Peyer's patch (tissue), 4 donors: ENCODE data around the gene CCDC157.

ENCODE experiments used
- POLR2A ChIP-seq, 2 donors: fragments of 450-650 bp; IDR thresholded peaks; one replicate each; pipeline ENCODE4 v1.5.1; 2017; ENCODE audit warnings: antibody characterized with exemption in 2 of 2, mild to moderate bottlenecking in 2 of 2, moderate library complexity in 2 of 2
- TF ChIP-seq, protein P1 (sequence below), 6 experiments: fragments of 450-650 bp in 4 of 6; fragments of 200-600 bp in 2 of 6; sonication (generic) in 1 of 6; IDR thresholded peaks; one replicate each; pipeline ENCODE4 v1.5.1; 2017 to 2019; ENCODE audit warnings: antibody characterized with exemption in 6 of 6, mild to moderate bottlenecking in 3 of 6, moderate library complexity in 1 of 6

DNA sequence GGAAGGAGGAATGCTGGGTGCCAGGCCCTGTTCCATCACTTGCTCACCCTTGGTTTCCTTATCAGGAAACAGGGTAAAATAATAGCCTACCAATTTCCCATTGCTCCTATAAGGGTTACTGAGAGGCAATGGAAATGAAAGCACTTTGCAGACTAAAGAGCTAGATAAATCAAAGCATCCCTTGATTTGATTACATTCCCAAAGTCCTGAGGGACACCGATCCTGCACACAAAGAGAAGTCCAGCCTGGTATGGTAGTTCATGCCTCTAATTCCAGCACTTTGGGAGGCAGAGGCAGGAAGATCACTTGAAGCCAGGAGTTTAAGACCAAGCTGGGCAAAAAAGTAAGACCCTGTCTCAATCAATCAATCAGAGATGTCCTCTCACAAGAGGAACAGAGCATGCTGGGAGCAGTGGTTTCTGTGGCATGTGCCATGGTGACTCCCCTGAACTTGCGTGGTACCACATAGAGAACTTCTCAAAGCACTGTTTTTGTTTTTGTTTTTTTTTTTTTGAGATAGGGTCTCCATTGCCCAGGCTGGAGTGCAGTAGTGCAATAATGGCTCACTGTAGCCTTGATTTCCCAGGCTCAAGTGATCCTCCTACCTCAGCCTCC lies 40.7 kb upstream of the CCDC157 start:
- TF ChIP-seq, protein P1, sequence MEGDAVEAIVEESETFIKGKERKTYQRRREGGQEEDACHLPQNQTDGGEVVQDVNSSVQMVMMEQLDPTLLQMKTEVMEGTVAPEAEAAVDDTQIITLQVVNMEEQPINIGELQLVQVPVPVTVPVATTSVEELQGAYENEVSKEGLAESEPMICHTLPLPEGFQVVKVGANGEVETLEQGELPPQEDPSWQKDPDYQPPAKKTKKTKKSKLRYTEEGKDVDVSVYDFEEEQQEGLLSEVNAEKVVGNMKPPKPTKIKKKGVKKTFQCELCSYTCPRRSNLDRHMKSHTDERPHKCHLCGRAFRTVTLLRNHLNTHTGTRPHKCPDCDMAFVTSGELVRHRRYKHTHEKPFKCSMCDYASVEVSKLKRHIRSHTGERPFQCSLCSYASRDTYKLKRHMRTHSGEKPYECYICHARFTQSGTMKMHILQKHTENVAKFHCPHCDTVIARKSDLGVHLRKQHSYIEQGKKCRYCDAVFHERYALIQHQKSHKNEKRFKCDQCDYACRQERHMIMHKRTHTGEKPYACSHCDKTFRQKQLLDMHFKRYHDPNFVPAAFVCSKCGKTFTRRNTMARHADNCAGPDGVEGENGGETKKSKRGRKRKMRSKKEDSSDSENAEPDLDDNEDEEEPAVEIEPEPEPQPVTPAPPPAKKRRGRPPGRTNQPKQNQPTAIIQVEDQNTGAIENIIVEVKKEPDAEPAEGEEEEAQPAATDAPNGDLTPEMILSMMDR (IDR thresholded peaks at IDR 0.05) = no peak
- no peak for TF ChIP-seq POLR2A (IDR thresholded peaks at IDR 0.05)
